Measurements from ENCODE around the gene HEMK1.
A peak's percentile ranks its signal among the peaks of the same experiment; 100 is the strongest.

The HEMK1 gene

DNA sequence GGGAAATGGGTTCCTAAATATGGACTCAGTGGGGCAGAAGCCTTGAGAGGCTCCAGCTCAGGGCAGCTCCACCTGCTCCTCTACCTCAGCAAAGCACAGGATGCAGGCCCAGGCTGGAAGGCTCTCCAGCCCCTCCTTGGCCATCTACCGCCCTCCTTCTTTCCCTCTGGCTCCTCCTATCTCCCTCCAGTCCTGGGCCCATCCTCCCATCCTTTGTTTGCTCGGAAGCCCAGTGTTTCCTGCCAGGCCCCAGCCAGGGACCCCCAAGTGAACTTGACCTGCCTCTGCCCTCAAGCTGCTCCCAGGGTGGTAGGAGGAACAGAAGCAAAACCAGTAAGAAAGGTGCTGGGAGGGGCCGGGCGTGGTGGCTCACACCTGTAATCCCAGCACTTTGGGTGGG lies 67.7 kb downstream of the HEMK1 start:
- TF ChIP-seq, protein P1, sequence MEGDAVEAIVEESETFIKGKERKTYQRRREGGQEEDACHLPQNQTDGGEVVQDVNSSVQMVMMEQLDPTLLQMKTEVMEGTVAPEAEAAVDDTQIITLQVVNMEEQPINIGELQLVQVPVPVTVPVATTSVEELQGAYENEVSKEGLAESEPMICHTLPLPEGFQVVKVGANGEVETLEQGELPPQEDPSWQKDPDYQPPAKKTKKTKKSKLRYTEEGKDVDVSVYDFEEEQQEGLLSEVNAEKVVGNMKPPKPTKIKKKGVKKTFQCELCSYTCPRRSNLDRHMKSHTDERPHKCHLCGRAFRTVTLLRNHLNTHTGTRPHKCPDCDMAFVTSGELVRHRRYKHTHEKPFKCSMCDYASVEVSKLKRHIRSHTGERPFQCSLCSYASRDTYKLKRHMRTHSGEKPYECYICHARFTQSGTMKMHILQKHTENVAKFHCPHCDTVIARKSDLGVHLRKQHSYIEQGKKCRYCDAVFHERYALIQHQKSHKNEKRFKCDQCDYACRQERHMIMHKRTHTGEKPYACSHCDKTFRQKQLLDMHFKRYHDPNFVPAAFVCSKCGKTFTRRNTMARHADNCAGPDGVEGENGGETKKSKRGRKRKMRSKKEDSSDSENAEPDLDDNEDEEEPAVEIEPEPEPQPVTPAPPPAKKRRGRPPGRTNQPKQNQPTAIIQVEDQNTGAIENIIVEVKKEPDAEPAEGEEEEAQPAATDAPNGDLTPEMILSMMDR (IDR thresholded peaks at IDR 0.05; ENCODE audit: insufficient read depth, low read depth, low read length, missing control alignments) = no peak
- H3K4me3 ChIP-seq (ENCODE audit: low read length) = no peak overlapping the region
- DNase-seq (ENCODE audit: low read depth) = no peak

DNA sequence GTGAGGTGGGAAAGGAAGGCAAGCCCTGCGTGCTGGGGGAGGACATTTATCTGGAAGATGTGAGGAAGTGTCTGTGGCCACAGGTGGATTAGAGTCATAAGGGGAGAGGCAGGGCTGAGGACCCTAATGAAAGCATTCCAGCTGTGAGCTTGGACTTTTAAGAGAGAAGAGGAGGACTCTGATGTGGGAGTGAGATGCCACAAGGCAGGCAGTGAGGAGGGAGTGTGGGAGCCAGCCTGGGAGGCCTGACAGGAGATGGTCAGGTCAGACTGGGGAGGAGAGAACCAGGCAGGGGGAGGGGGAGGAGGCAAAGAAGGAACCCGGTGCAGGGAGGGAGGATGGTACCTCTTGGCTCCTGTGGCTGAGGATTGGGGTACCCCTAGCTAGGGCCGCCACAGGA lies 68.6 kb downstream of the HEMK1 start:
- no peak overlapping the region for H3K4me3 ChIP-seq (ENCODE audit: low read length)
- TF ChIP-seq, protein P1 (IDR thresholded peaks at IDR 0.05; ENCODE audit: insufficient read depth, low read depth, low read length, missing control alignments) = no peak
- no peak for DNase-seq (ENCODE audit: low read depth)

- TF ChIP-seq, protein P1 (IDR thresholded peaks at IDR 0.05; ENCODE audit: insufficient read depth, low read depth, low read length, missing control alignments) = no peak
- peak; percentile 35 for DNase-seq (ENCODE audit: low read depth)
- no peak overlapping the region for H3K4me3 ChIP-seq (ENCODE audit: low read length)
Measured at GRCh38 chr3:50639055-50639494, 69.8 kb downstream of the HEMK1 start.

GRCh38 chr3:50642382-50642781 lies 73.1 kb downstream of the HEMK1 start:
- TF ChIP-seq, protein P1 (IDR thresholded peaks at IDR 0.05; ENCODE audit: insufficient read depth, low read depth, low read length, missing control alignments) = no peak
- DNase-seq (ENCODE audit: low read depth) = no peak
- no peak overlapping the region for H3K4me3 ChIP-seq (ENCODE audit: low read length)

GRCh38 chr3:50644561-50644960 lies 75.2 kb downstream of the HEMK1 start:
- TF ChIP-seq, protein P1 (IDR thresholded peaks at IDR 0.05; ENCODE audit: insufficient read depth, low read depth, low read length, missing control alignments) = no peak
- no peak for DNase-seq (ENCODE audit: low read depth)
- no peak overlapping the region for H3K4me3 ChIP-seq (ENCODE audit: low read length)

- no peak for DNase-seq (ENCODE audit: low read depth)
- H3K4me3 ChIP-seq (ENCODE audit: low read length) = no peak overlapping the region
- TF ChIP-seq, protein P1 (IDR thresholded peaks at IDR 0.05; ENCODE audit: insufficient read depth, low read depth, low read length, missing control alignments) = no peak
Measured at GRCh38 chr3:50645378-50645777, 76.1 kb downstream of the HEMK1 start.

Measured in epithelial cell of esophagus (primary cell).